Activated CD4-positive, CD25-positive, alpha-beta regulatory T cell treated with anti-CD3 and anti-CD28 coated beads, Interleukin-2, amount 50 U/mL, for 72 hours (primary cell): Measurements from ENCODE around the gene ENOX1.
"Not testable (repeated sequence)": the region's sequence is repeated elsewhere in the genome, so short reads cannot be mapped to it uniquely, and the experiment has no call there.

ENCODE experiments used
- DNase-seq: peaks from one replicate; pipeline ENCODE4 v3.0.0; 2021

ENOX1 gene

DNA sequence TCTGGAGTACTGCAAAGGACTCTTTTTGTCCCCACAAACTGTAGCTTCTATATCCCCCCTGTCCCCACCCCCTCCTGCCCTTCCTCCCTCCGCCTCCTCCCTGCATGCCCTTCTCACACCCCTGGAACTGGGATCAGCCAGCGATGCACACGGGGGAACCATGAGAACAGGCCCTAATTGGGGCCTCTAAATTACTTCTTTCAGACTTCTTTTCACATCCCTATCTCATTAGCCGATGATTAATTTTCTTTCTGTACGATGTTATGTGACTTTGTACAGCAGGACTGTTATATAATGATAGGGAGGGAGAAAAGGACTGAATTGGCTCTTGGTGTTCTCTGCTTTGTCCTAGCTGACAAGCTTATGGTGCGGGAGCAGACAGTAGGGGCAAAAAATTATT is 415.9 kb downstream of the ENOX1 start:
- DNase-seq: no peak

DNA sequence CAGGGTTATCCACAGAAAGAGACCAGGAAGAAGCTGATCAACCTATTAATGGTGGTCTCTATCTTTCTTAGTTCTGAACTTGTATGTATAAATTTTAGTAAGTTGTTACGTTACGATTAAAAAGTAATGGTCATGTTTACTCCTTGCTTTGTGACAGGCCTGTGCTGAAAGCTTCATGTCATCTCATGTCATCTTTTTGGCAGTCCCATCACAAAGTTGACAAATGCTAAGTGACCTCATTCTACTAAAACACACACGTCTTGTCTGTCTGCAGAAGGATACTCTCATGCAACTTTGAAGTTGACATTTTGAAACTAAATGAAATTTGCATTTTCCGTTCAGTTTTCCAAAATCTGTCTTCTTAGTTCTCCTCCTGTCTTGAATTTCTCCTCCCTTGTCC is 417.5 kb downstream of the ENOX1 start:
- DNase-seq: no peak

DNA sequence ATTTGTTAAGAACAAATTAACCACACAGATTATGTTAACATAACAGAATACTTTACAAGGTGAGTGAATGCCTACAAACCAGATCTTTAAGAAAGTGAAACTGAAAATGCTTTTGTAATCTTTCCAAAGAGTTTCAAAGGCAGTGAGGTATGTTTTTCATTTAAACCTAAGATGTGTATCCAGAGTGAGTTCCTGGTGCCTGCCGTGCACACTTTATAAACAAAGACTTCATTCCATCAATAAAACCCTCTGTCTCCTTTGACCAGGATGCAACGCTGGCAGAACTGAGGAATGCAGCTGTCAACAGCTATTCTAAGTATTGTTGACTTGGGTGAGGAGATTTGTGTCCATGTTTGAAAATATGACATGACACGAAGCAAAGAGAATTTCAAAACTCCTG is 418.8 kb downstream of the ENOX1 start:
- DNase-seq: no peak

DNA sequence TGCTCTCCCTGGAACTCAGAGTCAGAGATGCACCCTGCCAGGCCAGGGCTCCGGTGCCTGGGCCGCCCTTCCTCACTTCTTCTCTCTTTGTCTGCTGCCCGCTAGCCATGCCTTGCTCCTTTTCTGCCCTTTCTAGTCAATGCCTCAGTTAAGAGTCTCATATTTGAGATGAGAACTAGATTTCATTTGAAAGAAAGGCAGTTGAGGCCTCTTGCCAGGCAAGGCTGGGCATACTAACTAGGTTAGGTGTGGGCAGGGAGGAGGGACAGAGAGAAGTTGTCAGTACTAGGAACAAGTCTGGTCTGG is 421.8 kb downstream of the ENOX1 start:
- no peak for DNase-seq

DNA sequence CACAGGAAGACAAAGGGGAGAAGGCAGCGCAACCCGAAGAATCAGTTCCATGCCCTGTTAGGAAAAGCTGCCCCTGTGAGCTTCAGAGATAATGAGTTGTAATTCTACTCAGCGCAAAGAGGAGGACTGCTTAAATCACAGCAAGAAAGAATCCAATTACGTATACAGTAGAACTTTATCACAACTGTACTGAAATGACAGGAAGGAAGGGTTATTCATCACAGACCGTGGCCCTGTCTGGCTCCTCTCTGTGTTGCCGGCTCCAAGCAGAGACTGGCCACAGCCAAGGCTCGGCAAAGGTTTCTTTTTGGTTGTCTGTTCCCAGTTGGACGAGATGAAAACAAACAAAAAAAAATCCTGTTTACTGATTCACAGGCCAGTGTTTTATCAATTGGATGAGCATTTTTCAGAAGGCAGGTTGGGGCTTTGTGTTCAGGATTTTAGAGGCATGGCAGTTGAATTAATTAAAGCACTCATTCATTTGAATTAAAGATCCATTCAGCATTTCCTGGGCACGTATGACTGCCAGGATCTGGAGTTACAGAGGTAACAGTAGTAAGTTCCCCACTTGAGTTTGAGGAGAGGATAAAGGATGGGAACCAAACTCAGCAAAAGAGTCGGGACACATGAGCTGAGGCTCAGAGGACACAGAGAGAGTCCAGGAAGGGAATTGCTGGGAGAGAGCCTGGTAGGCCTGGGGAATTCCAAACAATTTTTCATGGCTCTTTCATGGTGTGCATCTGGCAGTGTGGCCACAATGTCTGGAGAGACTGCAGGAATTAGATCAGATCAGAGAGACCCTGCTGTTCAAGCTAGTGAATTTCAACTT is 422.3 kb downstream of the ENOX1 start:
- DNase-seq: no peak

DNA sequence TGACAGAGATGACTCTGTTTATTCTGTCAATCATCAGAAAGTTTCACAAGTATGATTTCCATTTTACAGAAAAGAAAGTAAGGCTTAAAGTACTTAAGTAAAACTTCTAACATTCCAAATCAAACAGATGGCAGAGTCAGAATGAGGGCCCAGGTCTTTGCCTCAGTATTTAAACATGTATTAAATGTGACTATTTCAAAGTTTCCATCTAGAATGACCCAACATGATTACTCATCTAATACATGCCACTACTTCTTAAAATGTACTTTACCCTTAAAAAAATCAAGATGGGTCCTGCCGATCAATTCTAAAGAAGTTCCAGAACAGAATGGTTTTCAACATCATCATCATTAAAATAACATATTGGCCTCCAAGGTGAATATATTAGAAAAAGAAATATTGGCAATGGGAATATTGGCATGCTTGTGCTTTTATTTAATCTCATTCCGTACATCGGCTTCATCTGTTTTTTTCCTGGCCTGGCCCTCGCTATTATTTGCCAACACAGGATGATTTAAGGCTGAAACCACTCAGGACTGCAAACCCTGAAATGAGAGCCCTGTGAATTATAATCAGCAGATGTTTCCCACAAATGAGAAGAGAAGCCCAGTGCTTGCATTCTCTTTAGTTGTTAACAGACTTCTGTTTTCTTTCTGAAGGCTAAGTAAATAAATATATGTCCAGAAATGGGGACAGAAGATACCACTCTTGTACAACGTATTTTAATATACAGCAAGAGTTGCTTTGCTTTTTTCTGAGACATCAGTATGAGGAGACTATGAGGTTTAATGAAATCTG is 423.4 kb downstream of the ENOX1 start:
- no peak for DNase-seq

DNA sequence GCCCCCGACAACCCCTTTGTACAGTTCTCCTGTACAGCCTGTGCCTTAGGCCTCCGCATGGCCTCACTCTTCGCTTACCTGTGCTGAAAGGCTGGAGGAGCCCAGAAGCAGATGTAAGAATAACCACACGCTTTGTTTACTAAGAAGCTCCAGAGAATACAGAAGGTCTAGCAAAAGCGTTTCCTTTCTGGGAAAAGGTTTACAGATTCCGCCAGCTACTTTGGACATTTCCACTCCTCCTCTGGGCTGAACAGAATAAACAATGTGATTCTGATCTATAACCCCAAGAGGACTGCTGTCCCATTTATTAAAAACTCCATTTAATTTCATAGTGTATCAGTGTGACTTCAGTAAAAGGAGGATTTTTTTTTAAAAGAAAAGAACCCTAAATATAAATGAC is 424.2 kb downstream of the ENOX1 start:
- DNase-seq: no peak

DNA sequence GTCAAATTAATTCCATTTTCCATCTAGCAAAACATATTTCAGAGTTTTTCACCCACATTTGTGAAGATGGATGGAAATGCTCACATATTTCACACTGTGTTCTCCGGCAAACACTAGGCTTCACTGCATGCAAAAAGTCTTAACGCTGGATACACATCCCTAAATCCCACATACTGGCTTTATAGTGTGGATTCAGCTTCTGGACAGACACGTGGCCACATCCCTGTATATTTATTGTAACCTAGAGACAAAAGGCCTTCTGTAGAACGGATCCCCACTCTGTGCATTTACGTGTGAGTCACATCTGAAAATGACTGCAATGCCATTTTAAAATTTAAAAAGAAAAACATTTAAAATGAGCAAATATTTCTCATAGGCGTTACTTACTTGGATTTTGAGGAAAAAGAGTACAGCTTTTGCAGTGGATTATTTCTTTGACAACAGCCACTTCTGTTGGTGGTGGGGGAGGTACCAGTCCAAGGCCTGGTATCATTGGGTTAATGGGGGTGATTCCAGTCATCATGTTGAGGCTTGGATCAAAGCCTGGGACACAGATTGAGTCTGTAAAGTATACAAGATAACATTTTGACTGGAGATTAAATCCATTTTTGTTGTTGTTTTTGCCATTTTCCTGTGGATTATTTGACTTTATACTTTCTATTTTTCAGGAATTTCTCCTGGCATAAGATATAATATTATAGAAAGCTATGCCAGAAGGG is 425.7 kb downstream of the ENOX1 start:
- DNase-seq: no peak

DNA sequence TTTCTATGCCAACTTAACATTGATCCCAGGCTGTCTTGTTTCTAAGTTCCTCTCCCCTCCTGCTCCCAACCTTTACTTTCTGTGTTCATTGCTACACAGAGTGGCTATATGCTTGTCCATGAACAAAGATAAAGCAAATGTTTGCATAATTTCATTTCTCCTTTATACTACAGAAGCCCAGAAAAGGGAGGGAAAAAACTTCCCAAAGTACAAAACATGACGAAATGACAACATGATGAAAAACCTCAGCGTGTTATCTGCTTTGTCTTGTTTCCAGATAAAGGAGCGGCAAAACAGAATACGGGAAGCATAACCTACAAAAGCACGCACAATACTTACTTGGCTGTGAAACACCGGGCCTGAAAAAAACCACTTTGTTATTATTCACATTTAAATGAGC is 426.6 kb downstream of the ENOX1 start:
- DNase-seq: no peak

DNA sequence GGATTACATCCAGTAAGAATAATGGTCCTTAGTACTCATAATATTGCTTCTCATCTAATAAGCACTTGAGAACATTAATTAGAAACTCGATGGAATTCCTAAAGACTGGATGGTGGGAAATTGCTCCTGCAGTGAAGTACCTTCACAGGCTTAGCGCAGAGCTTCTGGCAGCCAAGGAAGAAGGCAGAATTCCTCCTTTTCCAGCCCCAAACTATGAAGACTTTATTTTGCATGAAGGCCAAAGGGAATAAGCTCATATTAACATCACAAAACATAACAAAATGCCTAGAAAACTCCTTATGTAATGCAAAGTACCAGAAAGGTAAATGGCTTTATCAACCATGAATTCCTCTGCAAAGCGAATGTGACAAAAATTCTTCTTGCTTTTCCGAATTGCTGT is 427.2 kb downstream of the ENOX1 start:
- no peak for DNase-seq

DNA sequence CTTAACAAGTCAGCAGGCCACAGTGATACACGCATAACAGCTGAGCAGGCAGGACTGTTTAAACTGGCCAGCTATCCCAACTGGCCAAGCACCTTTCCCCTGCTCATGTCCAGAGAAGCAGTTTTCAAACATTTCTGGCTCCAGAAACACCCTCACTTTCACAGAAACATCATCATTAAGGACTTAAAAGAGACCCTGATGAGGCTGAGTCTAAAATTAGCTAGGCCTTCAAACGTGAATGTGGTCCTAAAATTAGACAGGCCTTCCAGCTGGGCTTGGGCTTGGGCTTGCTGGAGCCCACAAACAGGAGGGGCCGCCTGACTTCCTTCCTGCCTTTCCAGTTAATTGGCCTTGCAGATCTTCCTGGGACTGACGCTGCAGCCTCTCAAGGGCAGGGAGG is 429.2 kb downstream of the ENOX1 start:
- DNase-seq: no peak

DNA sequence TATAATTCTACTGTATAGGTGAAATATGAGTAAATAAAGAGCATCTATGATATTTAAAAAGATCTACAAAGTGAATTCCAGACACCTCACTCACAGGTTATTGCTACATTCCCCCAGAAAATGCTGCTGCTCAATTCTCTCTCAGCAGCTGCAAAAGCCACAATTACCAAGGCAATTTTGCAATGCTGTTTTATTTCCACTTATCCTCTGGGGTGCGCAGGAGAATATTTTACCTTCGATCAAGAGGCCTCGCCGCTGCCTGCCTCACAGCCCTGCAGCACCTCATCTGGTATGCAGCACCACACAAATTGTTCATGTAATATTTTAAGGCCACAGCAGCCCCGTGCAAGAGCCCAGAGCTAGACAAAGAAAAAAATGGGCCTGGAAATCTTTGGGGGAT is 430.2 kb downstream of the ENOX1 start:
- DNase-seq: no peak

DNA sequence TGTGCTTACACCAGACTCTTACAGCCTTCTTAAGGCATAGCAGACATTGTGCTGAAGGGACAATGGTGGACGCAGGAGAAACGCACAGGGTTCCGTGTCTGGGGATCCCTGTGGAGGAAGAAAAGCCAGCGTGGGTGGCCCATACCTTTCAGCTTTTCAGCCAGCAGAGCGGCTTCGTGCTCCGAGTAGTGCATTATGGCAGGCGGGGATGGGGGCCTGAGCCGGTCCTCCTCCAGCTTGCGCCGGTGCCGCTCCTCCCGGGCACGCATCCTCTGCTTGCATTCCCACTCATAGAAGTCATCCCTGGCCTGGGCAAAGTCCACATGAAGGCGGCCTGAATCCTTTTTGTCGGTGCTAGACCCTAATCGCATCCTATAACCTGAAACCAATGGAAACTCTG is 431.0 kb downstream of the ENOX1 start:
- DNase-seq: no peak

DNA sequence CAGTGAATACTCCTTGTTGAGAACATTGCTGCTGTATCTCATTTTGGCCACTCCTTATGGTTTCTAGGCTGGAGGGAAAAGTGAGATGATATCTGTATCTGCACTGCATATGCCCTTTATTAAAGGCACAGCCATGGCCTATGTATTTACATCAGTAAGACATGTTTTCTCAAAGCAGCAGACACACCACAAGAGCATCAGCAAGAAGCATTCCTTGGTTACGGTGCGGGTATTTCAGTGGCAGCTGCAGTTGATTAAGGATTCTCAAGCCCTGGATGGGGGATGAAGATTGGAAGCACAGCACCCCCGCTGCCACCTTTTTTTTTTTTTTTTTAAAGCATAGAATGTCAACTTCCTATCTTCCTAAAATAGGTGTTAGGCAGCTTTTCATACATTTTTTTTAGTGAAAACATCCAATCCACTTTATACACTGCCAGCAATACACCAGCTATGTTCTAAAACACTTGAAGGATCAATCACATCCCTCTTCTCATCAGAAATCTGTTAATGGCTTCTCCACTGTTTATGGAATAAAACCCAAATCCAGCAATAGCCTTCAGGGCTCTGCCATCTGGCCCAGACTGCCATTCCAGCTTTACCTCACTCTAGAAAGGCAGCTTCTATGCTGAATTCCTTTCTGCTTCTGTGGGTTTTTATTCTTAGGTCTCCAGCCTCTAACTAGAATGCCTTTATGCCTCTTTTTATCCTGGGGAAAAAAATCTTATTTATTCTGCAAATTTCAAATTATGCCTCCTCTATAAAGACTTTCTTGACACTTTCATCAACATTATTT is 432.4 kb downstream of the ENOX1 start:
- no peak for DNase-seq

DNA sequence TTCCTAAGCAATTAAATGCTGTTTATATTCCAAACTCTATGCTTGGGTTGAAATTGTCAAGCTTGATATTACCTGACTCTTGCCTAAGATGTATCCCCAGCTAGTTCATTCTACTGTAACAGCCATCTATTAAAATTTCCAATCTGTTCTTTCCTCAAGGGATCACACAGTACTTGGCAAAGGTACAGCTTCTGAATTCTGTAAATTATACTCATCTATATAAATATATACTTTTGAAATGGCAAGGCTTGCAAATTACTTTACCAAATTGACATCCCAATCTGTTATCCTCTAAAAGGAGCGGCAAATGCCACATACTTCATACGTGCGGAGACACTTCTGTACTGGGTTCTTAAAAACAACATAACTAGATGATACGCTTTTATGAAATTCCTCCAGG is 433.1 kb downstream of the ENOX1 start:
- no peak for DNase-seq

DNA sequence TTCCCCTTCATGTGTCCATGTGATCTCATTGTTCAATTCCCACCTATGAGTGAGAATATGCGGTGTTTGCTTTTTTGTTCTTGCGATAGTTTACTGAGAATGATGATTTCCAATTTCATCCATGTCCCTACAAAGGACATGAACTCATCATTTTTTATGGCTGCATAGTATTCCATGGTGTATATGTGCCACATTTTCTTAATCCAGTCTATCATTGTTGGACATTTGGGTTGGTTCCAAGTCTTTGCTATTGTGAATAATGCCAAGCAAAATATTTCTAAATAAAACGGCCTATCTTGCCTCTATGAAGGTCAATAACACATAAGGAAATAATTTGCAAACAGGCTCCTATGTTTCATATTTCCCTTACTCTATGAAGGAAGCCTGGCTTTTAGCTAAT is 435.2 kb downstream of the ENOX1 start:
- not testable (repeated sequence) for DNase-seq

DNA sequence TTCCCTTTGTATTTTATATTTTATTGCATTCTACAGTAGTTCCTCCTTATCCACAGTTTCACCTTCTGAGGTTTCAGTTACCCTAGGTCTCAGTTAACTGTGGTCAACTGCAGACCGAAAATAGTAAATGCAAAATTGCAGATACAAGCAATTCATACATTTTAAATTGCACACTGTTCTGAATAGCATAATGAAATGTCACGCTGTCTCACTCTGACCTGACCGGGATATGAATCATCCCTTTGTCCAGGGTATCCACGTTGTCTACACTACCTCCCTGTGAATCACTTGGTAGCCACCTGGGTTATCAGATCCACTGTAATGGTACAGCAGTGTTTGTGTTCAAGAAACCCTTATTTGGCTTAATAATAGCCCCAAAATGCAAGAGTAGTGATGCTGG is 438.4 kb downstream of the ENOX1 start:
- DNase-seq: no peak

DNA sequence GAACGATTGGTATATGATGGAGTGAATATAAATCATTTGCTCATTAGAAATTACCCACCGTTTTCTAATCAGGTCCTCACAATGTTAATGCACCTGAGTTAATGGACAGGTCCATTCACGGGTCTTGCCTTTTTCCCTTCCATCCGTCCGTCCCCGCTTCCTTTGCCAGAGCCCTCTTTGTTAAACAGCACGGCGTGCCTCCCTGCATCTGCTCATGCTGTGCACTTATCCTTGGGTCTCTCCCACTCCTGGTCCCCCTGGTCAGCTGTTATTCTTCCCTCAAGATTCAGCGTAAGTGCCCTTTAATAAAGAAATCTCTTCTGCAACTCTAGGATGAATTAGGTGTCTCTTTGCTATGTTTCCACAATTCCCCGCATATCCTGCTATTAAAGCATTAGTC is 438.9 kb downstream of the ENOX1 start:
- no peak for DNase-seq

DNA sequence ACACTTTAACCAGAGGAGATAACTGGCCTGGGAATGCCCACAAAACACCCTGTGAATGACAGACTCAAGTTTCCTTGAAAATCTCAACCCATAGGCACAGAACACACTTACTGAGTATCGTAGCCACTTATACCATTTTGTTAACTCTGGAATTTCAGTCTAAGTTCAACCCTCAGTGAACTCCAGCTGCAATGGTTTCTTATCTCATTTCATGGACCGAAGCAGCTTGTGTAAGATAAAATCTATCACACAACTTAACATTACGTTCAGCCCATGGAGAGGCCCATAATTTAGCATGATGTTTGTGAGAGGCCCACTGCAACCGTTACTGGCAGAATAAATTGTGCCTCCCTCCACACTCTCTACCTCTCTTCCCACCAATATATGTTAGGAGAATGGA is 440.3 kb downstream of the ENOX1 start:
- no peak for DNase-seq

DNA sequence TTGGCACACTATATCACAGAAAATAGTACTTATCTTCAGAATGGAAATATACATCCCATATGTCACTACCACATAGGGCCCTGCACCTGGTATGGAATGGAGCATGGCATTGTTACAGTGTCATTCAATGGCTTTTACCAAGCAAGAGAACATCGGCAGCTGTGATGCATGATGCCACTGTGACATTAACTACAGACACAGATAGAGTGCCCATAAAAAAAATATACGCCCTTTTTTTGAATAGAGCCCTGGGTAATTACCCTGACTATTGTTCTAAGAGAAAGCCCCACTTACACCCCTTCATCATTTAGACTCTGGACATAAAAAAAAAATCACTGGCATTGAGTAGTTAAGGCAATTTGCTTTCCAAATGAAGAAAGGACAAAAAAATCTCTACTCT is 443.1 kb downstream of the ENOX1 start:
- no peak for DNase-seq

DNA sequence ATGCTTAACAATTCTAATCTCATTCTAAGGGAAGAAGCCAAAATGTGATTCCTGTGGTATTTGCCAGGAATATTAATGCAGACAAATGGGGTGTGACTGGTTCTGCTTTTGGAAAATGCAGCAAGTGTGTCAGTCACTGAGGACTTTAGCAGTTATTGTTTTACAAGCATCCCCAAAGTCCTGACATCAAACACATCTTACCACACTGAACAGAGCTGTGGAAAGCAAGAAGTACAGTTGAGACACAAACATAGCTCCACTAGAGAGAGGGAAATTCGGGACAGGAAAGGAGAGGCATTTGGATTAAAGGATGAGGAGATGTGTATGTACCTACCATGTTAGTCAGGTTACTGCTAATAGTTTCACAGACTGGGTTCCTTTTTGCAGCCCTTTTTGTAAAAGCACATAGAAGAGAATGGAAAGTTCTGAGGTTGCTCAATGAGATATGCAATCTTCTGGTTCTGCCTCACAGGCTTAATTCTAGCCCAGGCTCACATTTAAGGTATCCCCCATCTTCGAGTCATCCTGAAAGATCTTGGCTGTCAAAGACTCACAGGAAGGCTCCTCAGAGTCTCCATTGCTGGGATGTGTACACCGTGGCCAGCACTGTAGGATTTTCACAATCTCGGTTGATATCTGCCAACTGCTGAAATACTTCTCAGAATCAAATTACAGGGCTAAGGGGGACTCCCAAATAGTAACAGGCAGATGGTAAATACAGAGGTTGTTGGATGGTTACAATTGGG is 446.8 kb downstream of the ENOX1 start:
- no peak for DNase-seq

DNA sequence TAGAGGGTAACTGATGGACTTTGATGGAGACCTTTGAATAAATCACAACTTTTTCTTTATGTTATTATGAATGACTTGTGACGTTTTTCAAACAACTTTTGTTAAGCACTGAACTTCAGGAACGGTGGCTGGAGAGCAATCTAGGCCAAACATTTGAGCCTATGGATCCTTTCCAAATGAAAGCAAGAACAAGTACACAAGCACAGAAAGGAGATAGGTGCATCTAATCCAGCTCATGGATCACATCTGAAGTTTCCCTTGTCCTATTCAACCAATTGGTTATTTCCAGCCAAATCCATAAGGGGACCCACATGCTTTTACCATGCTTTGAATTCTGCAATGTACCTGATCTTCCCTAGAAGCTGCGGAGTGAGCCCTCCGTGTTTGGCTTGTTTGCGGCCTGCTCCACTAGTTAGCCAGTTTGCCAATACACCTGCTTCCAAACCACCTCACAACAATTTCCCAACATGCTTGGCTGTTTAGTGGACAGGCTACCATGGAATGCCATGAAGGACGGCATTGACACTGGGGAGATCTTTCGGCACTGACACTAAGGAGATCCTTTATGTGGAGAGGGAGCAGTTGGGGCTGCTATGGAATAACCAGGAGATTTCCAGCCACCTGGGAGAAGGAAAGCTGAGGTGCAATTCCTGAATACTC is 447.5 kb downstream of the ENOX1 start:
- DNase-seq: no peak
